ENCODE results near the gene GJC2. TPM values are rescaled to one million over a fixed set of nuclear protein-coding genes. Genes with fewer than 3 reads are reported as not detected.

Gene GJC2
- total and polyA plus RNA-seq, 2 donors (not counting 3 experiments of a cell fraction or from before 2014, with no cell fraction given) = 0.58 to 1.2 TPM

DNA sequence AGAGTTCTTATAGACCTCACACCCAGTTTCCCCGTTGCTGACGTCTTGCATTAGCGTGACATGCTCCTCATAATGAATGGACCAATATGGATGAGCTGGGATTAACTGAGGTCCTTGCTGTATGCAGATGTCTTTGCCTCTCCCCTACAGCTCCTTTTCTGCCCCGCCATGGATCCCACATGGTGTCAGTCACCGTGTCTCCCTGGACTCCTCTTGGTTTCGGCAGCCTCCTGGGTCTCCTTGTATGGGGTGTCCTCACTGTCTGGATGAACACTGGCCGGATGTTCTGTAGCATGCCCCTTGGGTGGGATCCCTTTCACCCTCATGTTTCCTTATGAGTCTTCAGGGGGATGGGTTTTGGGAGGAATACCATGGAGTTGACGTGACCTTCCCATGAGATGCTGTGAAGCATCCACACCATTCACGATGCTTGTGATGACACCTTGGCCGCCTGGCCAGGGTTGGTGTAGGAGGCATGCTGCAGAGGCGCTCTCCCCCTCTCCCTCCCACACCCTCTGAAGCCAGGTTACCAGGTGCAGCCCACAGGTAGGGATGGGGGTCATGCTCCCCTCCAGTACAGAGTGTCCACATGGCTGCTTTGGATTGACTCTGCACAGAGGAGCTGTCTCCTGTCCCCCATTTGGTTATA is 4.4 kb downstream of the GJC2 start:
- DNase-seq (ENCODE audit: low read depth, low spot score) = no peak
- H4K20me1 ChIP-seq (replicated peaks; ENCODE audit: control insufficient read depth, extremely low read depth, insufficient read depth, low read length) = no peaks in the 10 kb centered on the region
- BruUV-seq (replicated peaks) = no TSS peak
- no peak overlapping the region for H3K27ac ChIP-seq (ENCODE audit: insufficient read depth, low read depth, low read length)
- ChIA-PET CTCF (interaction anchor here (0.7 to 3.3 kb wide), 3 partner anchors 11 to 24 kb away, joined by 3 to 10 read pairs (median 3); partner anchors contain the start of gene IBA57), POLR2A (no interaction called here)
- no peak overlapping the region for H3K9ac ChIP-seq (replicated peaks; ENCODE audit: extremely low read depth, insufficient read depth, low read length)
- intact Hi-C loops (cut with micrococcal nuclease) (no loop called here), dilution Hi-C loops (cut with MboI; ENCODE audit: extremely low pct_ligation_motif_present, low sequenced_read_pairs) (no loop called here)
- no peaks in the 10 kb centered on the region for H3K27me3 ChIP-seq (ENCODE audit: control insufficient read depth in 2 of 2, insufficient read depth in 2 of 2, low read length in 2 of 2)
- no peaks in the 10 kb centered on the region for H3K36me3 ChIP-seq (ENCODE audit: control insufficient read depth in 2 of 2, extremely low read depth in 1 of 2, insufficient read depth in 2 of 2, low read length in 2 of 2)
- H2AFZ ChIP-seq (ENCODE audit: low read depth, low read length) = no peak overlapping the region
- H3K4me1 ChIP-seq (ENCODE audit: control insufficient read depth, extremely low read depth, insufficient read depth, low read length) = peaks cover 2% of the 10 kb centered on the region
- H3K9me3 ChIP-seq (replicated peaks; ENCODE audit: control insufficient read depth, insufficient read depth, low read length) = no peaks in the 10 kb centered on the region
- no peaks in the 10 kb centered on the region for H3K9me1 ChIP-seq (replicated peaks; ENCODE audit: control insufficient read depth, extremely low read depth, insufficient read depth, low read length)
- no peak for FAIRE-seq
- no peak overlapping the region for H3K4me3 ChIP-seq (replicated peaks in 1 of 3; ENCODE audit: insufficient read depth in 1 of 3, low read depth in 1 of 3, low read length in 3 of 3)
- no peak overlapping the region for H3K4me2 ChIP-seq (ENCODE audit: insufficient read depth, low read length)
- no peaks in the 10 kb centered on the region for H3K79me2 ChIP-seq (ENCODE audit: control insufficient read depth, insufficient read depth, low read length)
- TF ChIP-seq CTCF (IDR thresholded peaks at IDR 0.05; ENCODE audit: extremely low read depth in 1 of 2, insufficient read depth in 1 of 2, low read depth in 1 of 2, low read length in 2 of 2) (no peak), POLR2A (IDR thresholded peaks at IDR 0.05; ENCODE audit: low read depth, low read length) (no peak), JUN (IDR thresholded peaks at IDR 0.05; ENCODE audit: borderline replicate concordance, insufficient read depth, insufficient read length, low read depth) (no peak), MAX (IDR thresholded peaks at IDR 0.05; ENCODE audit: insufficient read depth, insufficient read length) (no peak), EZH2 (IDR thresholded peaks at IDR 0.05; ENCODE audit: borderline replicate concordance, low read depth, low read length, severe bottlenecking) (no peak), MYC (IDR thresholded peaks at IDR 0.05; ENCODE audit: low read depth, low read length) (no peak), GATA2 (IDR thresholded peaks at IDR 0.05; ENCODE audit: insufficient read depth, insufficient read length, low read depth, low read length) (no peak), FOS (IDR thresholded peaks at IDR 0.05; ENCODE audit: borderline replicate concordance, insufficient read depth, low read length) (no peak), POLR2AphosphoS5 (IDR thresholded peaks at IDR 0.05; ENCODE audit: insufficient read depth, low read depth, low read length) (no peak)

All from endothelial cell of umbilical vein (primary cell).